Mammary epithelial cell (primary cell): Measurements from ENCODE around the gene OR1D2.

Experiments used
- CTCF ChIP-seq, 2 donors: IDR thresholded peaks in 1 of 2; conservative IDR thresholded peaks in 1 of 2; 2 replicates each; pipeline ENCODE4 v1.5.1; 2011 to 2012; ENCODE audit warnings: inconsistent platforms in 2 of 2, low read length in 2 of 2, mild to moderate bottlenecking in 2 of 2, control low read depth in 1 of 2, low read depth in 1 of 2; ENCODE audit not compliant: insufficient read depth in 1 of 2; ENCODE audit errors: extremely low read depth in 1 of 2
- EZH2 ChIP-seq: IDR thresholded peaks from 2 replicates; pipeline ENCODE4 v1.6.1; 2012; ENCODE audit warnings: low read length, inconsistent platforms, borderline replicate concordance

- no peak for TF ChIP-seq CTCF (conservative IDR thresholded peaks at IDR 0.05 in 1 of 2, IDR thresholded peaks at IDR 0.05 in 1 of 2; ENCODE audit: extremely low read depth in 1 of 2, insufficient read depth in 1 of 2, low read depth in 1 of 2, low read length in 2 of 2)
- TF ChIP-seq EZH2 = no peak
Measured at GRCh38 chr17:3046753-3047152, 57.5 kb downstream of the OR1D2 start.
